ENCODE measurements around the gene TNFAIP3.

Gene TNFAIP3

DNA sequence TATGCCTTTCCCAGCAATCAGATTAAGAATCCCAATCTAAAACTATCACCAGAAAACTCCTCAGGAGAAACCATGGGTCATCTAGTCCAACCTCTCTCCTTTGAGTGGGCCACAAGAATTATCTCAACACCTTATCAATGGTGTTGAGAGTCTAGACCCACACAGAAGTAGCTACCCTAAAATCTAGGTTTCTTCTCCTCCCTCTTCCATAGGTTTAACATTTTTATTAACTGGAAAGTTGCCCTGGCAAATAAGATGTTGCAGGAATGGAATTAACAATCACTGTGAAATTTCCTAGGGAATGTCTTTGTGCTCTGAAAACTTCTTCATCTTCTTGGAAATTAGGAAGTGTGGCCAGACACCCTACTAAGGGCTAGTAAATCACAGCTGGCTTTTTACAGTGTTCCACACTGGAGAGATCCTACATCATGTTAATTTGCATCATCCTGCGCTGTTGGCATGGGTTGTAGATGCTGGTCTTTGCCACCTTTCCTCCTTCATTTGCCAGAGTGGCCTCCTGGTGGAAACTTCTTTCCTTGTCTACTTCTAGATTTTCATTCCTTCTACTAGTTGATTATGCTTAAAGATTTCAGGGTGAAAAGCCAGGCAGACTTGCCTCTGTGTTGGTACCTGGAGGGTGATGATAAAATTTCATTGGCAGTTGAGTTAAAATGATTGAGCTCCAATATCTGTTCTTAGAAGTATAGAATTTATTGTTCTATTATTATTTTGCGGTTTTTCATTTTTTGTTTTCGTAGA lies 2.7 kb downstream of the TNFAIP3 start:
- no peaks in the 10 kb centered on the region for H3K27me3 ChIP-seq (ENCODE audit: insufficient read depth, low read depth, severe bottlenecking)
- no peak overlapping the region for H3K4me3 ChIP-seq (ENCODE audit: low read depth, low read length)
- DNase-seq = no peak

GRCh38 chr6:137870308-137870644 lies 3.2 kb downstream of the TNFAIP3 start:
- Histone ChIP-seq H3K27me3 (ENCODE audit: insufficient read depth, low read depth, severe bottlenecking) (no peaks in the 10 kb centered on the region), H3K4me3 (ENCODE audit: low read depth, low read length) (no peak overlapping the region), H3K36me3 (peaks cover 4% of the 10 kb centered on the region; the same call in 1 of the 2 replicates), H3K27ac (no peak overlapping the region), H3K9me3 (ENCODE audit: severe bottlenecking) (no peaks in the 10 kb centered on the region)
- no peak for DNase-seq
- TF ChIP-seq, protein P1, sequence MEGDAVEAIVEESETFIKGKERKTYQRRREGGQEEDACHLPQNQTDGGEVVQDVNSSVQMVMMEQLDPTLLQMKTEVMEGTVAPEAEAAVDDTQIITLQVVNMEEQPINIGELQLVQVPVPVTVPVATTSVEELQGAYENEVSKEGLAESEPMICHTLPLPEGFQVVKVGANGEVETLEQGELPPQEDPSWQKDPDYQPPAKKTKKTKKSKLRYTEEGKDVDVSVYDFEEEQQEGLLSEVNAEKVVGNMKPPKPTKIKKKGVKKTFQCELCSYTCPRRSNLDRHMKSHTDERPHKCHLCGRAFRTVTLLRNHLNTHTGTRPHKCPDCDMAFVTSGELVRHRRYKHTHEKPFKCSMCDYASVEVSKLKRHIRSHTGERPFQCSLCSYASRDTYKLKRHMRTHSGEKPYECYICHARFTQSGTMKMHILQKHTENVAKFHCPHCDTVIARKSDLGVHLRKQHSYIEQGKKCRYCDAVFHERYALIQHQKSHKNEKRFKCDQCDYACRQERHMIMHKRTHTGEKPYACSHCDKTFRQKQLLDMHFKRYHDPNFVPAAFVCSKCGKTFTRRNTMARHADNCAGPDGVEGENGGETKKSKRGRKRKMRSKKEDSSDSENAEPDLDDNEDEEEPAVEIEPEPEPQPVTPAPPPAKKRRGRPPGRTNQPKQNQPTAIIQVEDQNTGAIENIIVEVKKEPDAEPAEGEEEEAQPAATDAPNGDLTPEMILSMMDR (IDR thresholded peaks at IDR 0.05; ENCODE audit: low read depth, low read length) = no peak

More for the DNA sequence above, 2.7 kb downstream of the TNFAIP3 start:
- no peaks in the 10 kb centered on the region for H3K9me3 ChIP-seq (ENCODE audit: severe bottlenecking)
- H3K36me3 ChIP-seq = peaks cover 4% of the 10 kb centered on the region; the same call in 1 of the 2 replicates
- TF ChIP-seq, protein P1 (IDR thresholded peaks at IDR 0.05; ENCODE audit: low read depth, low read length) = no peak
- H3K27ac ChIP-seq = no peak overlapping the region

DNA sequence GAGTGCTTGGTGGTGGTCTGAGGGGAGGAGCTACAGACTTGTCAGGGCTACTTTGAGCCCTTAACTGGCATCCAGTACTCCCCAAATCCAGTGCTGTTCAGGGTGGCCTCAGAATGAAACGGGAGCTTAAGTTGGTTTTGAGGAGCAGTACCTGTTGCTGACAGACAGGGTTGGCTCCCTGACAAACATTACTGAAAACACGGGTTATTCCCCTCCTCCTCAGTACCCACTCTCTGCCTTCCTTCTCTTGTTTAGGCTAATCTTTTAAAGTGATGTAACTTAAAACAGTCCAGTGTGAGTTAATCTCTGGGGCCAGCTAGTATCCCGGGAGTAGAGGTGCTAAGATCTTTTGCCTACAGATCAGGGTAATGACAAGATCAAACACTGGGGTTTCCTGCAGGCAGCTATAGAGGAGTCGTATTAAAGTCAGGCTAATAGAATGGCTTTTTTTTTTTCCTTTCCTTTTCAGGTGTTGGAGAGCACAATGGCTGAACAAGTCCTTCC lies 3.7 kb downstream of the TNFAIP3 start:
- Histone ChIP-seq H3K27me3 (ENCODE audit: insufficient read depth, low read depth, severe bottlenecking) (no peaks in the 10 kb centered on the region), H3K4me3 (ENCODE audit: low read depth, low read length) (no peak overlapping the region), H3K27ac (no peak overlapping the region), H3K36me3 (peaks cover 4% of the 10 kb centered on the region; the same call in 1 of the 2 replicates), H3K9me3 (ENCODE audit: severe bottlenecking) (no peaks in the 10 kb centered on the region)
- TF ChIP-seq, protein P1 (IDR thresholded peaks at IDR 0.05; ENCODE audit: low read depth, low read length) = no peak
- peak; percentile 26 for DNase-seq

DNA sequence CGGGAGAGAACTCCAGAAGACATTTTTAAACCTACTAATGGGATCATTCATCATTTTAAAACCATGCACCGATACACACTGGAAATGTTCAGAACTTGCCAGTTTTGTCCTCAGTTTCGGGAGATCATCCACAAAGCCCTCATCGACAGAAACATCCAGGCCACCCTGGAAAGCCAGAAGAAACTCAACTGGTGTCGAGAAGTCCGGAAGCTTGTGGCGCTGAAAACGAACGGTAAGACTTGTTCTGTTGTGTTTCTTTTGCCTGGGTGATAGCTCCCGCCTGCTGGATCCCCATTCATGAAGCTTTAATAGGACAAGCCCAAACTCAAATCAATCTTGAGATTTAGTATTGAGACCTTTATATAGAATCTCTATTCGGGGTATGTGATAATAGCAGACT lies 4.2 kb downstream of the TNFAIP3 start:
- Histone ChIP-seq H3K4me3 (ENCODE audit: low read depth, low read length) (no peak overlapping the region), H3K27ac (no peak overlapping the region), H3K36me3 (peaks cover 6% of the 10 kb centered on the region; the same call in 1 of the 2 replicates), H3K9me3 (ENCODE audit: severe bottlenecking) (no peaks in the 10 kb centered on the region), H3K27me3 (ENCODE audit: insufficient read depth, low read depth, severe bottlenecking) (no peaks in the 10 kb centered on the region)
- TF ChIP-seq, protein P1 (IDR thresholded peaks at IDR 0.05; ENCODE audit: low read depth, low read length) = no peak
- DNase-seq = no peak

GRCh38 chr6:137871831-137872454 lies 4.9 kb downstream of the TNFAIP3 start:
- no peaks in the 10 kb centered on the region for H3K27me3 ChIP-seq (ENCODE audit: insufficient read depth, low read depth, severe bottlenecking)
- DNase-seq = no peak
- H3K9me3 ChIP-seq (ENCODE audit: severe bottlenecking) = no peaks in the 10 kb centered on the region
- TF ChIP-seq, protein P1 (IDR thresholded peaks at IDR 0.05; ENCODE audit: low read depth, low read length) = no peak
- no peak overlapping the region for H3K27ac ChIP-seq
- peaks cover 6% of the 10 kb centered on the region; the same call in 1 of the 2 replicates for H3K36me3 ChIP-seq
- no peak overlapping the region for H3K4me3 ChIP-seq (ENCODE audit: low read depth, low read length)
